Measurements from ENCODE around the gene KRTAP1-5.
"Not testable (repeated sequence)": the region's sequence is repeated elsewhere in the genome, so short reads cannot be mapped to it uniquely, and the experiment has no call there.

The KRTAP1-5 gene

GRCh38 chr17:41042953-41043352 lies 15.9 kb upstream of the KRTAP1-5 start:
- TF ChIP-seq CTCF (IDR thresholded peaks at IDR 0.05; ENCODE audit: extremely low read depth, insufficient read depth, missing control alignments), result no peak
- DNase-seq (ENCODE audit: low spot score), result no peak
- in situ Hi-C loops (cut with MboI; ENCODE audit: low pct_unique_long_range_greater_than_20kb, low sequenced_read_pairs, unreplicated experiment), result no loop called here

- in situ Hi-C loops (cut with MboI; ENCODE audit: low pct_unique_long_range_greater_than_20kb, low sequenced_read_pairs, unreplicated experiment), result not testable (repeated sequence)
These were observed 14.0 kb upstream of the KRTAP1-5 start, which contains the start of gene KRTAP1-1 for GRCh38 chr17:41040783-41041571. TSS of gene KRTAP1-1 (minus strand) at chr17:41041450. CDS start at chr17:41041397, 53 bp downstream.

GRCh38 chr17:41037853-41038350 lies 10.9 kb upstream of the KRTAP1-5 start:
- TF ChIP-seq CTCF (IDR thresholded peaks at IDR 0.05; ENCODE audit: extremely low read depth, insufficient read depth, missing control alignments), result no peak
- no peak for DNase-seq (ENCODE audit: low spot score)
- in situ Hi-C loops (cut with MboI; ENCODE audit: low pct_unique_long_range_greater_than_20kb, low sequenced_read_pairs, unreplicated experiment), result no loop called here

More at GRCh38 chr17:41040783-41041571, 14.0 kb upstream of the KRTAP1-5 start, which contains the start of gene KRTAP1-1:
- not testable (repeated sequence) for DNase-seq (ENCODE audit: low spot score)

GRCh38 chr17:41034346-41034935 lies 7.4 kb upstream of the KRTAP1-5 start, which contains the start of gene KRTAP1-3:
TSS of gene KRTAP1-3 (minus strand) at chr17:41034874. CDS start at chr17:41034821, 53 bp downstream.
- in situ Hi-C loops (cut with MboI; ENCODE audit: low pct_unique_long_range_greater_than_20kb, low sequenced_read_pairs, unreplicated experiment), result not testable (repeated sequence)

GRCh38 chr17:41029633-41030245 lies 2.7 kb upstream of the KRTAP1-5 start, which contains the start of gene KRTAP1-4:
TSS of gene KRTAP1-4 (minus strand) at chr17:41030195. CDS start at chr17:41030078, 117 bp downstream.
- DNase-seq (ENCODE audit: low spot score), result no peak
- in situ Hi-C loops (cut with MboI; ENCODE audit: low pct_unique_long_range_greater_than_20kb, low sequenced_read_pairs, unreplicated experiment), result no loop called here
- TF ChIP-seq CTCF (IDR thresholded peaks at IDR 0.05; ENCODE audit: extremely low read depth, insufficient read depth, missing control alignments), result no peak

More at GRCh38 chr17:41034346-41034935, 7.4 kb upstream of the KRTAP1-5 start, which contains the start of gene KRTAP1-3:
- not testable (repeated sequence) for DNase-seq (ENCODE audit: low spot score)

GRCh38 chr17:41024697-41025096 lies 2.3 kb downstream of the KRTAP1-5 start:
- no peak for TF ChIP-seq CTCF (IDR thresholded peaks at IDR 0.05; ENCODE audit: extremely low read depth, insufficient read depth, missing control alignments)
- in situ Hi-C loops (cut with MboI; ENCODE audit: low pct_unique_long_range_greater_than_20kb, low sequenced_read_pairs, unreplicated experiment), result no loop called here

GRCh38 chr17:41020336-41020735 lies 6.7 kb downstream of the KRTAP1-5 start:
- in situ Hi-C loops (cut with MboI; ENCODE audit: low pct_unique_long_range_greater_than_20kb, low sequenced_read_pairs, unreplicated experiment), result no loop called here
- DNase-seq (ENCODE audit: low spot score), result no peak
- TF ChIP-seq CTCF (IDR thresholded peaks at IDR 0.05; ENCODE audit: extremely low read depth, insufficient read depth, missing control alignments), result no peak

More at GRCh38 chr17:41024697-41025096, 2.3 kb downstream of the KRTAP1-5 start:
- no peak for DNase-seq (ENCODE audit: low spot score)

All from GM13977 (cell line).